Testis (tissue), 3 donors: ENCODE data around the gene SYCP1. TPM values are rescaled to one million over a fixed set of nuclear protein-coding genes. Genes with fewer than 3 reads are reported as not detected.

Source experiments
- DNase-seq: peaks from one replicate; pipeline ENCODE4 v3.0.0-alpha.2; 2019
- H3K27ac ChIP-seq, 2 donors: fragments of 200-600 bp; sonication (generic); one replicate each; pipeline ENCODE4 v1.5.1; 2019
- H3K27me3 ChIP-seq: fragments of 200-600 bp; sonication (generic); one replicate; pipeline ENCODE4 v1.5.1; 2019
- H3K36me3 ChIP-seq: fragments of 200-600 bp; sonication (generic); one replicate; pipeline ENCODE4 v1.5.1; 2017; ENCODE audit warnings: low read depth; ENCODE audit errors: missing control alignments
- H3K4me1 ChIP-seq: fragments of 200-600 bp; sonication (generic); one replicate; pipeline ENCODE4 v1.5.1; 2019
- H3K4me3 ChIP-seq, 2 donors: fragments of 200-600 bp; sonication (generic); one replicate each; pipeline ENCODE4 v1.5.1; 2017 to 2019
- H3K9me3 ChIP-seq: fragments of 200-600 bp; sonication (generic); one replicate; pipeline ENCODE4 v1.5.1; 2017
- CTCF ChIP-seq, 3 experiments: fragments of 450-650 bp in 2 of 3; fragments of 200-600 bp in 1 of 3; sonication (generic) in 1 of 3; IDR thresholded peaks; one replicate each; pipeline ENCODE4 v1.5.1; 2016 to 2019; ENCODE audit warnings: antibody characterized with exemption in 3 of 3, mild to moderate bottlenecking in 2 of 3, moderate library complexity in 1 of 3
- POLR2A ChIP-seq: fragments of 450-650 bp; IDR thresholded peaks from one replicate; pipeline ENCODE4 v1.6.1; 2017; ENCODE audit warnings: antibody characterized with exemption, mild to moderate bottlenecking, moderate library complexity
- WGBS, 2 donors: methylation state at CpG; one replicate each; pipeline ENCODE4 v1.1.5; 2018; 5-methylcytosine and 5-hydroxymethylcytosine counted together
- intact Hi-C: fragments of 100-400 bp; cut with DNase I; formaldehyde crosslinking; loops from one replicate; pipeline ENCODE4 v1.15.1; 2023; ENCODE audit warnings: low total_unique reads
- polyA plus RNA-seq: library from polyadenylated mRNA; stranded (reverse); fragments of 350-450 nt; fragmentation: Illumina TruSeq; extraction: RNeasy Lipid Tissue Mini Kit (QIAGEN cat#74804); gene quantifications from one replicate; pipeline ENCODE4 v1.2.3, GENCODE V29; 2014; ENCODE audit warnings: low read depth, low replicate concordance; ENCODE audit not compliant: insufficient read depth
- total RNA-seq, 2 donors: library from RNA; depleted of rRNA; stranded (reverse); fragments of >200 nt; gene quantifications; one replicate each; pipeline ENCODE4 v1.2.3, GENCODE V29; 2016

Gene SYCP1
- total and polyA plus RNA-seq, 3 donors from 2014 or later: 10.5 to 66.5 (median 29.8) TPM

GRCh38 chr1:114956570-114956969 is 101.9 kb downstream of the SYCP1 start:
- Histone ChIP-seq H3K27ac (no peak overlapping the region), H3K4me3 (no peak overlapping the region), H3K9me3 (no peaks in the 10 kb centered on the region), H3K27me3 (no peaks in the 10 kb centered on the region), H3K36me3 (no peaks in the 10 kb centered on the region), H3K4me1 (no peaks in the 10 kb centered on the region)
- intact Hi-C loops: no loop called here
- 67 to 100% methylated on average over 1 of the region's 1 CpG for WGBS, 2 donors
- peak; percentile 64 for DNase-seq
- TF ChIP-seq POLR2A: no peak
- no peak for TF ChIP-seq CTCF (IDR thresholded peaks at IDR 0.05)

- H3K27ac ChIP-seq: no peak overlapping the region
- H3K36me3 ChIP-seq: no peaks in the 10 kb centered on the region
- H3K27me3 ChIP-seq: no peaks in the 10 kb centered on the region
- no peaks in the 10 kb centered on the region for H3K4me1 ChIP-seq
- TF ChIP-seq CTCF (IDR thresholded peaks at IDR 0.05) (no peak), POLR2A (no peak)
- intact Hi-C loops: no loop called here
- H3K4me3 ChIP-seq: no peak overlapping the region
- no peak for DNase-seq
- H3K9me3 ChIP-seq: no peaks in the 10 kb centered on the region
These were observed 104.8 kb downstream of the SYCP1 start for GRCh38 chr1:114959423-114959822.

GRCh38 chr1:114976891-114977290 is 122.2 kb downstream of the SYCP1 start:
- Histone ChIP-seq H3K36me3 (no peaks in the 10 kb centered on the region), H3K4me3 (no peak overlapping the region), H3K27ac (no peak overlapping the region), H3K4me1 (no peaks in the 10 kb centered on the region), H3K27me3 (no peaks in the 10 kb centered on the region), H3K9me3 (no peaks in the 10 kb centered on the region)
- TF ChIP-seq CTCF (IDR thresholded peaks at IDR 0.05) (no peak), POLR2A (no peak)
- WGBS, 2 donors: 91 to 100% methylated on average over 1 of the region's 1 CpG
- intact Hi-C loops: loop anchor here (5.0 kb wide), 1 partner anchor 135 kb away; no protein-coding TSS in a partner anchor
- no peak for DNase-seq

GRCh38 chr1:114979278-114979891 is 124.7 kb downstream of the SYCP1 start:
- Histone ChIP-seq H3K9me3 (no peaks in the 10 kb centered on the region), H3K27ac (no peak overlapping the region), H3K4me1 (no peaks in the 10 kb centered on the region), H3K4me3 (no peak overlapping the region), H3K27me3 (no peaks in the 10 kb centered on the region), H3K36me3 (no peaks in the 10 kb centered on the region)
- 35% methylated on average over 4 of the region's 4 CpGs for WGBS, 2 donors
- intact Hi-C loops: loop anchor here (5.0 kb wide), 1 partner anchor 133 kb away; no protein-coding TSS in a partner anchor
- TF ChIP-seq CTCF (IDR thresholded peaks at IDR 0.05): peak; percentile 78 to 89 (median 79)
- no peak for TF ChIP-seq POLR2A
- peak; percentile 85 for DNase-seq

- DNase-seq: no peak
- TF ChIP-seq POLR2A: no peak
- TF ChIP-seq CTCF (IDR thresholded peaks at IDR 0.05): no peak
- WGBS, 2 donors: 45 to 55% methylated on average over 1 of the region's 1 CpG
These were observed 127.6 kb downstream of the SYCP1 start for GRCh38 chr1:114982251-114982650.

More at GRCh38 chr1:114982251-114982650, 127.6 kb downstream of the SYCP1 start:
- Histone ChIP-seq H3K4me1 (no peaks in the 10 kb centered on the region), H3K4me3 (no peak overlapping the region), H3K9me3 (no peaks in the 10 kb centered on the region), H3K36me3 (no peaks in the 10 kb centered on the region), H3K27me3 (no peaks in the 10 kb centered on the region), H3K27ac (no peak overlapping the region)
- intact Hi-C loops: no loop called here
